Head of caudate nucleus (tissue), 42 donors: Measurements from ENCODE around the gene DECR2.
"Not testable (repeated sequence)": the region's sequence is repeated elsewhere in the genome, so short reads cannot be mapped to it uniquely, and the experiment has no call there.

Experiments
- DNase-seq, 42 donors: peaks; one replicate each; pipeline versions ENCODE4 v3.0.0 to v3.0.0-alpha.2; 2020 to 2021; ENCODE audit warnings: mixed read lengths in 7 of 42
- intact Hi-C: fragments of 100-400 bp; cut with DNase I; formaldehyde crosslinking; loops from one replicate; pipeline ENCODE4 v1.15.0; 2022

DECR2 gene

GRCh38 chr16:401468-402348, at the start of gene DECR2:
Gene DECR2, plus strand, starts transcription at chr16:401885. Its CDS starts 79 bp downstream, at chr16:401964.
- peak; percentile 86 to 99 (median 96) for DNase-seq
- intact Hi-C loops: no loop called here

GRCh38 chr16:352547-353403, 48.9 kb upstream of the DECR2 start, which contains the start of gene AXIN1:
Gene AXIN1, minus strand, starts transcription at chr16:352723. Its CDS starts 5,698 bp downstream, at chr16:347025.
- DNase-seq: peak; percentile 91 to 99 (median 97)
- intact Hi-C loops: loop anchor here (10.0 kb wide), 1 partner anchor 118 kb away; the partner anchor contains the start of gene FAM234A

- intact Hi-C loops: loop anchor here (10.0 kb wide), 1 partner anchor 119 kb away; the partner anchor contains the start of gene FAM234A
- DNase-seq: no peak
Observed at GRCh38 chr16:353404-354290, 48.0 kb upstream of the DECR2 start.

GRCh38 chr16:354291-354881, 47.3 kb upstream of the DECR2 start:
- intact Hi-C loops: loop anchor here (10.0 kb wide), 1 partner anchor 120 kb away; the partner anchor contains the start of gene FAM234A
- DNase-seq: no peak

- no peak for DNase-seq
- intact Hi-C loops: loop anchor here (10.0 kb wide), 1 partner anchor 120 kb away; the partner anchor contains the start of gene FAM234A
Observed at GRCh38 chr16:354971-355461, 46.7 kb upstream of the DECR2 start.

GRCh38 chr16:356741-357140, 44.9 kb upstream of the DECR2 start:
- intact Hi-C loops: loop anchor here (10.0 kb wide), 1 partner anchor 122 kb away; the partner anchor contains the start of gene FAM234A
- DNase-seq: no peak

- intact Hi-C loops: loop anchor here (10.0 kb wide), 1 partner anchor 124 kb away; the partner anchor contains the start of gene FAM234A
- DNase-seq: no peak
Observed at GRCh38 chr16:359067-359763, 42.5 kb upstream of the DECR2 start.

- intact Hi-C loops: loop anchor here (10.0 kb wide), 1 partner anchor 125 kb away; the partner anchor contains the start of gene FAM234A
- no peak for DNase-seq
Observed at GRCh38 chr16:359871-360697, 41.6 kb upstream of the DECR2 start.

GRCh38 chr16:360698-361336, 40.9 kb upstream of the DECR2 start:
- DNase-seq: no peak
- intact Hi-C loops: no loop called here

GRCh38 chr16:361341-361871, 40.3 kb upstream of the DECR2 start:
- intact Hi-C loops: no loop called here
- DNase-seq: no peak

- intact Hi-C loops: no loop called here
Observed at GRCh38 chr16:361872-362701, 39.6 kb upstream of the DECR2 start.

GRCh38 chr16:362702-362999, 39.0 kb upstream of the DECR2 start:
- intact Hi-C loops, DNase-seq: not testable (repeated sequence)

More at GRCh38 chr16:361872-362701, 39.6 kb upstream of the DECR2 start:
- DNase-seq: peak; percentile 55 to 87 (median 73)

- DNase-seq: no peak
- intact Hi-C loops: no loop called here
Observed at GRCh38 chr16:363110-363765, 38.4 kb upstream of the DECR2 start.

- intact Hi-C loops: no loop called here
Observed at GRCh38 chr16:363766-364490, 37.8 kb upstream of the DECR2 start.

More at GRCh38 chr16:363766-364490, 37.8 kb upstream of the DECR2 start:
- DNase-seq: no peak
